Renal cortical epithelial cell (primary cell): Measurements from ENCODE around the gene NDRG2. TPM values are rescaled to one million over a fixed set of nuclear protein-coding genes. Genes with fewer than 3 reads are reported as not detected.
"Not testable (repeated sequence)": the region's sequence is repeated elsewhere in the genome, so short reads cannot be mapped to it uniquely, and the experiment has no call there.

Experiments used
- DNase-seq: peaks from one replicate; pipeline ENCODE4 v3.0.0-alpha.2; 2011; ENCODE audit warnings: low read depth
- total RNA-seq: library from RNA; depleted of rRNA; stranded (reverse); fragments of >200 nt; gene quantifications from 2 replicates; pipeline ENCODE4 v1.2.3, GENCODE V29; 2014

The NDRG2 gene
- total RNA-seq, 1 donor from 2014 or later, result 4.6 TPM

DNA sequence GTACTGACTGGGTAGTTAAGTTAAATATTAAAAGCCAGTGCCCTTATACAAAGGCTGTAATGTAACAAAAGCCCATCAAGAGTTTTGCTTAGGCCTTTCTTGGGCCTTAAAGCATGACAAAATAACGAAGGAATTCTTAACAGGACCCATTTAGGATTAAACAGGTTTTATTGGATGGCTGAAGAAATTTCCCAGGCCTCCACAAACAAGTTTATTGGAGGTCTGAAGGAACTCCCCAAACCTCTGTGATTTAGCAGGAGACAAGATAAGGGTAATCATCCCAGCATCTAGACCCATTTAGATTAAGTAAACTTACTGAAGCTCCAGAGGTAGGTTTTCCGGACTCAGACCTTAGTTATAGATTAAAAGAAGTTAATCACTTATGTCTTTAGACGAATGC, 15.1 kb downstream of the NDRG2 start:
- not testable (repeated sequence) for DNase-seq

DNA sequence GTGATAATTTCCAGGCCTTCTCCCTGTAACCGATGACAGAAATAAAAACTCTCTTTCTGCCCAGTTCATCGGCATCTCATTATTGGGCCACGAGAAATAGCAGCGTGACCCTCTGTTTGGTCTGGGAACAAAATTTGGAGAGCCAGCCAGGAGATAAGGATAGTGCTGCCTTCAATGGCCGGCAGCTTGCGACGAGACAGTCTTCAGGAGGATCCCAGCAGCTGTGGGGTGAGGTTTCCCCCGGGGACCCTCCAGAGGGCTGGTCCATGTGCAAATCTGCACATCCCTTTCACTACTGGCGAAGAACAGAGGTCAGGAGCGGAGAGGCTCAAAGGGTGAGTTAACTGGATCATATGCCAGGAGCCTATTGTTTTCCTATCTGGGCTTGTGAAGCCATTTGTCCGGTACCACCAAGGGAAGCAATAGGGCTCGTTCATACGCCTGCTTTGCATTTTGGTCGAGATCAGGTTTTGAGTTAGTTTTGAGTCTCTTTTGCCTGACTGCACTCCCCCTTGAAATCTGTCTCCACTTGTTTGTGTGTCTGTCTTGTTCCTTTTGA, 21.0 kb downstream of the NDRG2 start:
- no peak for DNase-seq

GRCh38 chr14:21001218-21001617, 23.6 kb downstream of the NDRG2 start:
- no peak for DNase-seq

- no peak for DNase-seq
Measured at GRCh38 chr14:20999591-20999990, 25.3 kb downstream of the NDRG2 start.

DNA sequence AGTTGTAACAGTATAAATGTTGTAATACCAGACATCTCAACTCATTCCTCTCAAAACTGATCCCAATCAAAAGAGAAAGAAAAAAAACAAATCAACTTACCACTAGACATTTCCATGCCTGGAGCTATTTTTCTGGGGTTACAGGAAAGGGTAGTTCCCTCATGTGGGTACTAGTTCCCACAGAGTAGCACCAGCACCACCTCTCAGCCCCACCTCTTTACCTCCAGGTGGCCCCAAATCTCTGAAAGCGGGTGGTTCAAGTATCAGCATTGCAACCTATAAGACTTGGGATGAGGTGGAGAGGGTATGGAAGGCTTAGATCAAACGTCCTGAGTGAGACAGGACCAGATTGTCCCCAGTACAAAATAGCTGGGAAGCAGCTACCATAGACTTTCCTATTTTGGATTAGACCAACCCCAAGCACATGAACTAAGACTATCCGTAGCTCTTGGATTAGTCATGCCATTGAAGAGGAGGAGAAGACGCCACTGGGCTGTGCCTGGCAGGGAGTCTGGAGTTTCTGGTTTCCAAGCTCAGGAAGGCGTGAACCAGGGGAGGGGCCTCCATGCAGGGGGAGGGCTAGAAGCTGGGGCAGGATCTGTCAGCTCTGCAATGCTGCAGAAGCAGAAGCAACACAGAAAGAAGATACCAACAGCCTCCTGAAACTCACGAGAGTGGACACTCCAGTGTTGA, 26.0 kb downstream of the NDRG2 start, which contains the start of gene SLC39A2:
Gene SLC39A2, plus strand, starts transcription at position 620 of the 693 bp plus-strand sequence. CDS start 154 bp downstream, outside the sequence.
- peak; percentile 41 for DNase-seq

- DNase-seq, result no peak
Measured at GRCh38 chr14:20998139-20998538, 26.7 kb downstream of the NDRG2 start.

- no peak for DNase-seq
Measured at GRCh38 chr14:20997564-20997963, 27.3 kb downstream of the NDRG2 start.

- no peak for DNase-seq
Measured at GRCh38 chr14:20997115-20997514, 27.7 kb downstream of the NDRG2 start.

GRCh38 chr14:20996521-20996920, 28.3 kb downstream of the NDRG2 start:
- no peak for DNase-seq

DNA sequence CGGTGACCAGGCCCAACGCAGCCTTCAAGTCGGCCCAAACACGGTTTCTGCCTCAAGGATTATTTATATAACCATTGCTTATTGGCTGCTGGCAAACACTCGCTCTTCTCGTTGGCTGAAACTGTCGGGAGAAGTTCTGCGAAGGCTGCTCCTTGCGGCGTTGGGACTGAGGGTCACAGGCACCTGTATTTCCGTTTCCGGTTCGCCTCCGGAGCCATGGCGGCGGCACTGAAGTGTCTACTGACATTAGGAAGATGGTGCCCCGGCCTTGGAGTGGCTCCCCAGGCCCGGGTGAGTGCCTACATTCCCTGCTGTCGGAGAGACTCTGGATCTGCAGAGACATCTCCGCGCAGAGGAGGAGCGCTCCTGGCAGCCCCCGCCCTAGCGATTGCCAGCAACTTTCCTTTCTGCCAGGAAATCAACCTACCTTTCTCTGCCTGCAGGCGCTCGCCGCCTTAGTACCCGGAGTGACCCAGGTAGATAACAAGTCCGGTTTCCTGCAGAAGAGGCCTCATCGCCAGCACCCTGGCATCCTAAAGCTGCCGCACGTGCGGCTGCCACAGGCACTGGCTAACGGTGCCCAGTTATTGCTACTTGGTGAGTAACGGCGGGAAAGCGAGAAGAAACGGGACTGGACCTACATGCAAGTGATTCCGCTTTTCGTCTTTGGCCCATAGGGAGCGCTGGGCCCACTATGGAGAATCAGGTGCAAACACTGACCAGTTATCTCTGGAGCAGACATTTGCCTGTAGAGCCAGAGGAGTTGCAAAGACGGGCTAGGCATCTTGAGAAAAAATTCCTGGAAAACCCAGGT, 34.9 kb downstream of the NDRG2 start, which contains the start of gene METTL17:
Gene METTL17, plus strand, starts transcription at position 194 of the 814 bp plus-strand sequence. Its CDS starts 23 bp downstream, at position 217.
- peak; percentile 97 for DNase-seq

GRCh38 chr14:20989471-20989786, 35.4 kb downstream of the NDRG2 start:
- no peak for DNase-seq

DNA sequence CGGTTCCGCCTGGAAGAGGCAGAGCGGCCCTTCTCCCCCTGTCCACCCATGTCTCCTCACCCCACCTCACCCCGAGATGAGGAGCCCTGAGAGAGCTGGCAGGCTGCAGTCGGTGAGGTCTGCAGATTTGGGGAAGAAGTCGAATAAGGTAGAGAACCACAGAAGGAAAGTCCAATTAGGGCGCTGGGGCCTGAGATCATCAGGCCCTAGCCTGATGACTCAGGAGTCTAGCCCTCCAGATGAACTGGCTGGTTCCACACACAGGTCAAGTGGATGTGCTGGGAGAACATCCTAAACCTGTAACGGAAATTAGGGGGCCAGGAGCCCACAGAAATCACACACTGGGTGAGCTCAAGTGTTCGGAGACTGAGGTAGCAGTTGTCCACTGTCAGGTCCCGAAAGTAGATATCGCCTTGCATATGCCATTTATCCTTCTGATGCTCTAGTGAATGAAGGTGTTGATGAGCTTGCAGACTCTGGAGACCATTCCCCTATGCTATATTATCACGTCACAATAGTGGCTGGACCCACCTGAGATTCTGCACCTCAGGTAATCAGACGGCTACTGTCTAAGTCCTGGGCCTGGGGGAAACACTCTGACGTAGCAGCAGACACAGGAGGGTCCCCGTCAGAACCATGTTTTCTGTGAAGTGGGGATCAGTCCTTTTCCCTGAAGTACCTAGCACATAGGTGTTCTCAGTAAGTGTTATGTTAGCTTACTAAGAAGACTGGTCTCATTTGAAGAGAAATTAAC, 36.0 kb downstream of the NDRG2 start:
- no peak for DNase-seq

DNA sequence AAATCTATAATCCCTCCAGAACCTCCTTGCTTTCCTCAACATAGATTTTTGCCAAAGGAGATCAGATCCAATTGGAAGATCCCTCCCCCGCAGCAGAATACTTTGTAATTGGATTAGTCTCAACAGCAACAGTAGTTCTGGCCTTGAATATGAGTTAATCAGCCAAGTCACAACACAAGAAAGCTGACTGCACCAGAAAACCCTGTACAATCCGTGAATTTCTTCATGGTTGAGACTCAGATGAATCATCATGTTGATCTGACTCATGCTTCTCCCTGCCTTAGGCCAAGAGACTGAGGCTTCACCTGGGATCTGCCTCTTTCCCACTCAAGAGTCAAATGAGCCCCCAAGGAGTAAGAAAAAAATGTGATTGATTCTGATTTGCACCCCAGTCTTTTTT, 38.0 kb downstream of the NDRG2 start:
- peak; percentile 99 for DNase-seq

DNA sequence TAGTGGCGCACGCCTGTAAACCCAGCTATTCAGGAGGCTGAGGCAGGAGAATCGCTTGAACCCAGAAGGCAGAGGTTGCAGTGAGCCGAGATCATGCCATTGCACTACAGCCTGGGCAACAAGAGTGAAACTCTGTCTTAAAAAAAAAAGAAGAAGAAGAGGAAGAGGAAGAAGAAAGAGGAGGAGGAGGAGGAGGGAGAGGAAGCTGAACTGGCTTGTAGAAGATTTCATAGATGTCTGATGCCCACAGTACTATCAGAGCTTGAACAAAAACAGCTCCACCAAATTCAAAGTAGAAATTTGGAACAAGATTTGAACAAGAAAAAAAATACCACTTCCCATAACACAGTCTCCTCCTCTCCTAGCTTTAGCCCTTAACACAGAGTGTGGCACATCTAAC, 39.2 kb downstream of the NDRG2 start:
- not testable (repeated sequence) for DNase-seq

DNA sequence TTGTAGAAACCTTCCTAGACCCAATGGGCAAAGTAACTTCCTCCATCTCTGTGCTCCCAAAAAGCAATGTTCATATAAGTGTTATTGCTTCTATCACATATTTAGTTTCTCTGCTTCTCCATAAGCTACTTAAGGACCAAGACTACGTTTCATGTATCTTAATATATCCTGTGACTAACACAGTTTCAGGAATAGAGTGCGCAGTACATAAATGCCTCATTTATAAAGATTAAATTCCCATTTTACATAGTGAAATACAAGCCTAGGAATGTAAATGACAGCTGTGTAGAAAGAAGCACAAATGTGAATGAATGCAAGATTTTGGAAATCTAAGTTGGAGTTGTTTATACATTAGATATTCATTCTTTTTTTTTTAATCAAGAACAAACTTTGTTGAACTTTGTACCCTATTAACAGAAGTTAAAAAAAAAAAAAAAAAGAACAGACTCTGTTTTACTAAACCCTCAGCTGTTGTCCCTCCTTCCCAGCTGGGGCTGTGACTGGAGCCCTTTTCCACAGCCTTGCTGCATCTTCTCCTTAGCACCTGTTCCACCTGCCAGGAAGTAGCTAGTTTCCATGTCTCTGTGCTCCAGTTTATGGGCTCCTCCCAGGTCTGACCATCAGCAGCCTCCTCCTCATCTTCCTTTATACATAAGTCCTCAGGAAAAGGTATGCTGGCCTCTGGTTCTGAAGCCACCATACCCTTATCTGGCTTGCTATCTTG, 42.1 kb downstream of the NDRG2 start:
- DNase-seq, result no peak

DNA sequence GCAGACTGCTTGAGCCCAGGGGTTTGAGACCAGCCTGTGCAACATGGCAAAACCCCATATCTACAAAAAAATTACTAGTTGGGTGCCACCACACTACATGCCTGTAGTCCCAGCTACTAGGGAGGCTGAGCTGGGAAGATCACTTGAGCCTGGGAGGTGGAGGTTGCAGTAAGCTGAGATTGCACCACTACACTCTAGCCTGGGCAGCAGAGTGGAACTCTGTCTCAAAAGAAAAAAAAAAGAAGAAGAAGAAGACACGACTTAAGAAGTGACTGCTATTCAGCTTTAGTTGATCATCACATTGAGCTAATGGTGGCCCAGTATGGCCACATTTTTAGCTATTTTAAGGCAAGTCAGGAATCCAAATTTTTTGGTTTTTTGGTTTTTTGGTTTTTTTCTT, 44.0 kb downstream of the NDRG2 start:
- peak; percentile 10 for DNase-seq

GRCh38 chr14:20978687-20979086, 46.2 kb downstream of the NDRG2 start:
- no peak for DNase-seq

GRCh38 chr14:20976291-20976690, 48.6 kb downstream of the NDRG2 start:
- DNase-seq, result peak; percentile 29

- no peak for DNase-seq
Measured at GRCh38 chr14:20973501-20973900, 51.4 kb downstream of the NDRG2 start.

DNA sequence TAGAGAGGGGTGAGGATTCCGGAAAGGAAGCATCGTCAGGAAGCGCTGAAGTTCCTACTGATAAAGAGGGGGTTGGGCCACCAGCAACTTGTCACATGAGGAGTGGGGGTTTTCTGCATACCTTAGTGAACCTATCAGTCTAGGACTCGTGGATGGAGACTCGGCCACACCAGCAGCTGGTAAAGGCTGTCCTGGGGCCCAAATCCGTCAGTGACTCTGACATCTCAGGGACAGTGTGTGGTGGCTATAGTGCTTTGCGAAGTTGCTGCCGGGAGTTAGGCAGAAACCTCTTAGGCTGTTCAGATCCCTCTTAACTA, 53.2 kb downstream of the NDRG2 start:
- no peak for DNase-seq

GRCh38 chr14:20970983-20971704, 53.7 kb downstream of the NDRG2 start:
- DNase-seq, result peak; percentile 54
